ENCODE data around the gene FUBP1.
"Not testable (repeated sequence)": the region's sequence is repeated elsewhere in the genome, so short reads cannot be mapped to it uniquely, and the experiment has no call there.

Gene FUBP1

DNA sequence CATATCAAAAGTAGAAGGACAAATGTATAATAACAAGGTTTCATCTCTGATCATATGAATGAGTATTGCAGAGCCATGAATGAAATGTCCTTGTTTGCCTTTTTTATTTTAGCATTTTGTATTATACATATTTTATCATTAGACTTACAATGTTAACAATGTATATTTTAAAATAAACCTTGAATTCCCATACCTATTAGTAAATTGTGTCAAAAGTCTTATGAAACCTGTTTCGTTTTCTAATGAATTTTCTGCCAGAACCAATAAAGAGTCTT lies 26.5 kb upstream of the FUBP1 start:
- Histone ChIP-seq H3K27me3 (ENCODE audit: control insufficient read depth in 1 of 2, insufficient read depth in 2 of 2, low read length in 2 of 2) (no peaks in the 10 kb centered on the region), H3K4me3 (ENCODE audit: low read length in 2 of 2) (peak overlapping the region; percentile 79 to 87), H3K9ac (ENCODE audit: low read length in 2 of 2) (peak overlapping the region; percentile 91 to 98), H3K27ac (ENCODE audit: low read length) (peak overlapping the region; percentile 82), H3K9me3 (ENCODE audit: control insufficient read depth in 2 of 2, low read length in 2 of 2) (no peaks in the 10 kb centered on the region), H3K4me1 (ENCODE audit: control insufficient read depth, insufficient read depth, low read length) (no peaks in the 10 kb centered on the region), H3K36me3 (ENCODE audit: control insufficient read depth in 2 of 2, insufficient read depth in 2 of 2, low read length in 2 of 2) (no peaks in the 10 kb centered on the region)

DNA sequence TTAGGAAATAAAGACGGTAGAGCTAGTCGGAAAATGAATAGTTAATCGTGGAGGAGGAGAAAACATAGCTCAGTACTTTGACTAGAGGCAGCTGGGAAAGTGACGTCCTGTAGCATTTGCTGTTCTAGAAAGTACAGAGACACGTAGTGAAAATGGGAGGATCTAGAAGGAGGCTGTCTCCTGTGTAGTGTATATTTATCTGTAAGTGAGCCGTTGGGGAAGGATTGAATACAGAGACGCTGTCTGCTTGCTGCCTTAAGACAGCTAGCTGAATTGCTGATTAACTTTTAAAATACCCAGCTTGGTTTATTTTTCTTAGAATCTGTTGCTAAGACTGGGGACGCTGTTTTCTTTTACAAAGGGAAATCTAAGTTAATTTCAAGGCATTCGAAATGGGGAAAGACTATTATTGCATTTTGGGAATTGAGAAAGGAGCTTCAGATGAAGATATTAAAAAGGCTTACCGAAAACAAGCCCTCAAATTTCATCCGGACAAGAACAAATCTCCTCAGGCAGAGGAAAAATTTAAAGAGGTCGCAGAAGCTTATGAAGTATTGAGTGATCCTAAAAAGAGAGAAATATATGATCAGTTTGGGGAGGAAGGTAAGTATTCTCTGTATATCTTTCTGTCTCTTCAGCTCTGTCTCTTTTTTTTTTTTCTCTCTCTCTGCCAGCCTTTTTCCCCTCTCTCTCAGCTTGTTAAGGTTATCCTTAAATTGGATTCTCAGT lies 26.0 kb upstream of the FUBP1 start, which contains the start of gene DNAJB4:
TSS of gene DNAJB4 (plus strand) at position 221 of the 729 bp plus-strand sequence. CDS start at position 393, 172 bp downstream.
- H3K36me3 ChIP-seq (ENCODE audit: control insufficient read depth in 2 of 2, insufficient read depth in 2 of 2, low read length in 2 of 2) = no peaks in the 10 kb centered on the region
- no peaks in the 10 kb centered on the region for H3K9me3 ChIP-seq (ENCODE audit: control insufficient read depth in 2 of 2, low read length in 2 of 2)
- H3K4me3 ChIP-seq (ENCODE audit: low read length in 2 of 2) = peak within 1 kb of the TSS; percentile 79 to 87
- no peaks in the 10 kb centered on the region for H3K4me1 ChIP-seq (ENCODE audit: control insufficient read depth, insufficient read depth, low read length)
- no peaks in the 10 kb centered on the region for H3K27me3 ChIP-seq (ENCODE audit: control insufficient read depth in 1 of 2, insufficient read depth in 2 of 2, low read length in 2 of 2)
- H3K9ac ChIP-seq (ENCODE audit: low read length in 2 of 2) = peak within 1 kb of the TSS; percentile 91 to 98
- H3K27ac ChIP-seq (ENCODE audit: low read length) = peak within 1 kb of the TSS; percentile 82

DNA sequence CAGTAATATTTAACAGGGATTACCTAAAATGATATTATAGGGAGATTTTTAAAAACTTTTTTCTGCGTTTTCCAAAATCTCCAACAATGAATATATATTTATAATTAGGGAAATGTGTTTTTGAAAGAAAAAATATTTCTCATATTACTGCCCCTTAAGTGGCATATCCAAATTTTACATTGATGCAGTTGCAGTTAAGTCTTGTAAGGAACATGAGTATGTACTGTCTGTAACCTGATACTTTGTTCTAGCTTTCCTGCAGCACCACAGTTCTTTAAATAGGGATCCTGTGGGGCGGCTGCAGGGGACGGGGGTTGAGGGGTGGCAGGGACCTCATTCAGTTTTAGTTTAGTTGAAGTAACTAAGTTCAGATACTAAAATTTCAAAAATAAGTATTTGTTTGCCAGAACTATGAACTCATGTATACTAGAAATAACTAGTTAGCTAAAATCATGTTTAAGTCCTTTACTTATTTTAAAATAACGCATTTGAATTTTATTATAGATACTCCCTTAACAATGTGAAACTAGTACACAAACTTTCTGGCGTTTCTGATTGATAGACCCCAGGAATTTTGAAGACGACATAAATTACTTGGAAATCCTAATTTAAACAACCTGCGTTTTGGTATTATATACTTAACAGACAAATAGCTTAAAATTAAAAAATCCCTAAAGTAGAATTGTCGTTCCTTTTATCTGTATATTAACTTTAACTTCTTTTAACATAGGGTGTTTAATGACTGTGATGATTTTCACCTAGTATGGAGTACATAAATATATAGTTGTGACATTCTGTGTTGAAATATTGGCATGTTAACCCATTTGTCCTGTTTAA lies 25.2 kb upstream of the FUBP1 start:
- H3K4me1 ChIP-seq (ENCODE audit: control insufficient read depth, insufficient read depth, low read length) = no peaks in the 10 kb centered on the region
- H3K27me3 ChIP-seq (ENCODE audit: control insufficient read depth in 1 of 2, insufficient read depth in 2 of 2, low read length in 2 of 2) = no peaks in the 10 kb centered on the region
- H3K4me3 ChIP-seq (ENCODE audit: low read length in 2 of 2) = peak overlapping the region; percentile 79 to 87
- peak overlapping the region; percentile 82 for H3K27ac ChIP-seq (ENCODE audit: low read length)
- no peaks in the 10 kb centered on the region for H3K9me3 ChIP-seq (ENCODE audit: control insufficient read depth in 2 of 2, low read length in 2 of 2)
- H3K9ac ChIP-seq (ENCODE audit: low read length in 2 of 2) = peak overlapping the region; percentile 91 to 98
- H3K36me3 ChIP-seq (ENCODE audit: control insufficient read depth in 2 of 2, insufficient read depth in 2 of 2, low read length in 2 of 2) = no peaks in the 10 kb centered on the region

DNA sequence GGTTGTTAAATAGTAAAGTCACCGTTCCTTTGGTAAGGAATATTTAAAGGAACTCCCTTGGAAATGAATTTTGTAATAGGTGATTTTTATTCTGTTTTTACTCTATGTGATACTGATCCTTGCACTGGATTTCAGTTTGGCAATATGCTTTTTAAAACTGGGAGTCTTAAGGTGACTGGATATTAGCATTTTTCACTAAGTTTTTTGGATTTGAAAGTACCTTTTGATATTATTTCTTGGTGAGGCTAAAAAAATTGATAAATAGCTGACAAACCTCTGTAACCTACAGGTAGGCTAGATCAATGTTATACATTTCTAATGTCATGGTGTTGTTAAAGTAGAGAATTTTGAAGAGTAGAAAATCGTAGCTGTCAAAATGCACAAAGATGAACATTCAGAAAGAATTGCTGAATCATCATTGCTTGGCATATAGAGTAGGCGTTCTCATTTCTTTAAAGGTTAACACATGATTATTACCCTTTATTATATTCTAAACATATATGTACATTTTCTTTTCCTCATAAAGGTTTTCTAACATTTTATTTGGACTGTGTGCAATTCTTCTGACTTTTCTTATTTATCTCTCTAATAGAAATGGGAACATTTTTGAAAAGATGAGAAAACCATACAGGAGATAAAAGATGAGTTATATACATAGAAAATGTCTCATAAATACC lies 24.3 kb upstream of the FUBP1 start:
- Histone ChIP-seq H3K4me3 (ENCODE audit: low read length in 2 of 2) (no peak overlapping the region), H3K36me3 (ENCODE audit: control insufficient read depth in 2 of 2, insufficient read depth in 2 of 2, low read length in 2 of 2) (no peaks in the 10 kb centered on the region), H3K9ac (ENCODE audit: low read length in 2 of 2) (no peak overlapping the region), H3K9me3 (ENCODE audit: control insufficient read depth in 2 of 2, low read length in 2 of 2) (no peaks in the 10 kb centered on the region), H3K4me1 (ENCODE audit: control insufficient read depth, insufficient read depth, low read length) (no peaks in the 10 kb centered on the region), H3K27me3 (ENCODE audit: control insufficient read depth in 1 of 2, insufficient read depth in 2 of 2, low read length in 2 of 2) (no peaks in the 10 kb centered on the region), H3K27ac (ENCODE audit: low read length) (peak overlapping the region; percentile 12)

DNA sequence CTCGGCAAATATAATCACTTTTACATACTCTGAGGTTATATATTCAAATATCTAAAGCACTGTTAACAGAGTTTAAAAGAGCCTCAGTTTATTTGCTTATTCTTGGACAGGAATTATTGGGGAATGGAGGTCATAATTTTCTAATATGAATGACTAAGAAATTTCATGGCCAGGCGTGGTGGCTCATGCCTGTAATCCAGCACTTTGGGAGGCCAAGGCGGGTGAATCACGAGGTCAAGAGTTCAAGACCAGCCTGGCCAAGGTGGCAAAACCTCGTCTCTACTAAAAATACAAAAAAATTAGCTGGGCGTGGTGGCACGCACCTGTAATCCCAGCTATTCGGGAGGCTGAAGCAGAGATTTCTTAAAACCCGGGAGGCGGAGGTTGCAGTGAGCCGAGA lies 21.7 kb upstream of the FUBP1 start:
- not testable (repeated sequence) for H3K9me3 ChIP-seq (ENCODE audit: control insufficient read depth in 2 of 2, low read length in 2 of 2); H3K27ac ChIP-seq (ENCODE audit: low read length); H3K36me3 ChIP-seq (ENCODE audit: control insufficient read depth in 2 of 2, insufficient read depth in 2 of 2, low read length in 2 of 2); H3K4me3 ChIP-seq (ENCODE audit: low read length in 2 of 2); H3K4me1 ChIP-seq (ENCODE audit: control insufficient read depth, insufficient read depth, low read length); H3K27me3 ChIP-seq (ENCODE audit: control insufficient read depth in 1 of 2, insufficient read depth in 2 of 2, low read length in 2 of 2); H3K9ac ChIP-seq (ENCODE audit: low read length in 2 of 2)

DNA sequence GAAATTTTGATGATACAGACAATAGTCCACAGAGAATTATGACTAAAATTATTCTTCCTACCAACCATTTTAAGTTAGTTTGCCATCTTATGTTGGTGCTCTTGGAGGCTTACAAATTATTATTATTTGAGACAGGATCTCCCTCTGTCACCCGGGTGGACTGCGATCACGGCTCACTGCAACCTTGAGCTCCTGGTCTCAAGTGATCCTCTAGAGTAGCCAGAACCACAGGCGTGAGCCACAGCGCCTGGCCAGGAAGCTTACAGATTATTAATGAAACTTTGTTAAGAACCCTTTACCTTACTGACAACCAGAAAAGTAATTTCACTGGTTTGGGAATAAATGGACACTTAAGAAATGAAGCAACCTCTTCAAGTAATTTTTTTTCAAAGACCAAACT lies 17.9 kb upstream of the FUBP1 start:
- no peaks in the 10 kb centered on the region for H3K4me1 ChIP-seq (ENCODE audit: control insufficient read depth, insufficient read depth, low read length)
- H3K4me3 ChIP-seq (ENCODE audit: low read length in 2 of 2) = no peak overlapping the region
- no peak overlapping the region for H3K27ac ChIP-seq (ENCODE audit: low read length)
- no peaks in the 10 kb centered on the region for H3K27me3 ChIP-seq (ENCODE audit: control insufficient read depth in 1 of 2, insufficient read depth in 2 of 2, low read length in 2 of 2)
- H3K36me3 ChIP-seq (ENCODE audit: control insufficient read depth in 2 of 2, insufficient read depth in 2 of 2, low read length in 2 of 2) = peaks cover 0 to 2% of the 10 kb centered on the region in 2 donors
- H3K9me3 ChIP-seq (ENCODE audit: control insufficient read depth in 2 of 2, low read length in 2 of 2) = no peaks in the 10 kb centered on the region
- no peak overlapping the region for H3K9ac ChIP-seq (ENCODE audit: low read length in 2 of 2)

DNA sequence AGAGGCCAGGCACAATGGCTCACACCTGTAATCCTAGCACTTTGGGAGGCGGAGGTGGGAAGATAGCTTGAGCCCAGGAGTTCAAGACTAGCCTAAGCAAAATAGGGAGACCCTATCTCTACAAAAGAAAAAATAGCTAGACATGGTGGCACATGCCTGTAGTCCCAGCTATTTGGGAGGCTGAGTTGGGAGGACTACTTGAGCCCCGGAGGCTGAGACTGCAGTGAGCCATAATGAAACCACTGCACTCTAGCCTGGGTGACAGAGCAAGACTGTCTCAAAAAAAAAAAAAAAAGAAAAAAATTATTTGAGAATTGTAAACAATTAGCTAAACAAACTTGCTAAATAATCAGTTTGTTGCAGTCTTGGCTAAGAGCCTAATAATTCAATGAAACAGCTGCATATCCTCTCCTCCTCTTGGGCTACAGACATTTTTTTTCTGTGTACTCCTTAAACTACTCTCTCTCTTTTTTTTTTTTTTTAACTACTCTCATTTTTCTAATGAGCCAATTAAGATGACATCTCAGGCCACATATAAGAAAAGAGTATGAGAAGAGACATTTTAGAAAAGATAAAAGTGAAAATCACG lies 15.3 kb upstream of the FUBP1 start:
- Histone ChIP-seq H3K27me3 (ENCODE audit: control insufficient read depth in 1 of 2, insufficient read depth in 2 of 2, low read length in 2 of 2) (no peaks in the 10 kb centered on the region), H3K4me3 (ENCODE audit: low read length in 2 of 2) (no peak overlapping the region), H3K27ac (ENCODE audit: low read length) (no peak overlapping the region), H3K36me3 (ENCODE audit: control insufficient read depth in 2 of 2, insufficient read depth in 2 of 2, low read length in 2 of 2) (peaks cover 0 to 2% of the 10 kb centered on the region in 2 donors), H3K9ac (ENCODE audit: low read length in 2 of 2) (no peak overlapping the region), H3K9me3 (ENCODE audit: control insufficient read depth in 2 of 2, low read length in 2 of 2) (no peaks in the 10 kb centered on the region), H3K4me1 (ENCODE audit: control insufficient read depth, insufficient read depth, low read length) (no peaks in the 10 kb centered on the region)

DNA sequence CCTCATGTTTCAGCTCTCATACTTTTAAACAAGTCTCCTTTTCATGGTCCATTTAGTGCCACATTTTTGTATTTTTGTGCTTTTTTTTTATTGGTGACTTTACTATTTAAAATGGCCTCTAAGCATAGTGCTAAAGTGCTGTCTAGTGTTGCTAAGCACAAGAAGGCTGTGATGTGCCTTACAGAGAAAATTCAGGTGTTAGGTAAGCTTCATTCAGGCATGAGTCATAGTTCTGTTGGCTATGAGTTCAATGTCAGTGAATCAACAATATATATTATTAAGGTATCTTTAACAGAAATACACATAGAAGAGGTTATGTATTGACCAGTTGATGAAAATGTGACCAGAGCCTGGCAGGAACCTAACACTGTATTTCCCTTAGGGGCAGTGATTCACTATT lies 12.8 kb upstream of the FUBP1 start:
- H3K36me3 ChIP-seq (ENCODE audit: control insufficient read depth in 2 of 2, insufficient read depth in 2 of 2, low read length in 2 of 2) = peaks cover 0 to 2% of the 10 kb centered on the region in 2 donors
- H3K9me3 ChIP-seq (ENCODE audit: control insufficient read depth in 2 of 2, low read length in 2 of 2) = no peaks in the 10 kb centered on the region
- H3K27me3 ChIP-seq (ENCODE audit: control insufficient read depth in 1 of 2, insufficient read depth in 2 of 2, low read length in 2 of 2) = no peaks in the 10 kb centered on the region
- H3K4me3 ChIP-seq (ENCODE audit: low read length in 2 of 2) = no peak overlapping the region
- no peak overlapping the region for H3K9ac ChIP-seq (ENCODE audit: low read length in 2 of 2)
- H3K4me1 ChIP-seq (ENCODE audit: control insufficient read depth, insufficient read depth, low read length) = no peaks in the 10 kb centered on the region
- no peak overlapping the region for H3K27ac ChIP-seq (ENCODE audit: low read length)

DNA sequence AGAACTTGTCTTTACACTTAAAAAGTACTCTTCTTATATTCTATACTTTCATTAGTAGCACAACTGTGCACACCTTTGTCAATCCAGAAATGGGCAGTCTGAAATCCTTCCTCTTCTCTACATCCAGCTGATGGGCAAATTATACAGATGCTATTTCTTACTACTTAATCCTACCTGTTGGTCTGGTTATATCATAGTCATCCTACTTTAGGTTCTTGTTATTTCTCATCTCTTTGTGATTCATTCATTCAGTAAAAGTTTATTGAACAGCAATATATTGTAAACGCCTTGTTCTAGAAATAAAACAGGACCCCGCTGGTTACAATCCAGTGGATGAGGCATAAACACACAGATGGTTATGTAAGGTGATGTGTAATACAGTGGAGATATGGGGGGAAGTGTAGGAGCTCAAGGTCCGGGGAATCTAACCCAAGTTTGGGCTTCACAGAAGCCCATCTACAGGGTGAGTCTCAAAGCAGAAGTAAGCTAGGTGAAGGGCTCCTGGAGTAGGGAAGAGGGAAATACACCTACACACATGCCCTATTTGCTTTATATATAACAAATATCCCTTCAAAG lies 11.8 kb upstream of the FUBP1 start:
- Histone ChIP-seq H3K36me3 (ENCODE audit: control insufficient read depth in 2 of 2, insufficient read depth in 2 of 2, low read length in 2 of 2) (peaks cover 0 to 2% of the 10 kb centered on the region in 2 donors), H3K9ac (ENCODE audit: low read length in 2 of 2) (no peak overlapping the region), H3K4me1 (ENCODE audit: control insufficient read depth, insufficient read depth, low read length) (no peaks in the 10 kb centered on the region), H3K4me3 (ENCODE audit: low read length in 2 of 2) (no peak overlapping the region), H3K9me3 (ENCODE audit: control insufficient read depth in 2 of 2, low read length in 2 of 2) (no peaks in the 10 kb centered on the region), H3K27me3 (ENCODE audit: control insufficient read depth in 1 of 2, insufficient read depth in 2 of 2, low read length in 2 of 2) (no peaks in the 10 kb centered on the region), H3K27ac (ENCODE audit: low read length) (no peak overlapping the region)

DNA sequence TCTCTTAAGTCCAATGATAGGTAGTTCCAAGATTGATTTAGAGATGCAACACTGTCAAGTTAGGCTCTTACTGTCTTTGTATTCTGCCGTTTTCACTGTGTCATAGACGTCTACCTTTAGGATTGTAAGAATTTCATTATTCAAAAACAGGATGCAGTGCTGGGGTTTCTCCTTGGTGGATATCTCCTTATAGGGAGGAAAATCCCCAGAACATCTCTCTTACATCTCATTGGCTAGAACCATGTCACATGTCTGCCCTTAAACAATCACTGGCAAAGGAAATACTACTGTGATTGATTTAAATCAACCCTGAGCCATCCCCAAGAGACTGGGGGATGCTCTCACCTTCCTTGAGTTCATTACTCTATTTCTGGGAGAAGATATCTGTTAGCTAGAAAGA lies 10.9 kb upstream of the FUBP1 start:
- Histone ChIP-seq H3K9ac (ENCODE audit: low read length in 2 of 2) (no peak overlapping the region), H3K4me1 (ENCODE audit: control insufficient read depth, insufficient read depth, low read length) (no peaks in the 10 kb centered on the region), H3K9me3 (ENCODE audit: control insufficient read depth in 2 of 2, low read length in 2 of 2) (no peaks in the 10 kb centered on the region), H3K36me3 (ENCODE audit: control insufficient read depth in 2 of 2, insufficient read depth in 2 of 2, low read length in 2 of 2) (peaks cover 0 to 2% of the 10 kb centered on the region in 2 donors), H3K27me3 (ENCODE audit: control insufficient read depth in 1 of 2, insufficient read depth in 2 of 2, low read length in 2 of 2) (no peaks in the 10 kb centered on the region), H3K27ac (ENCODE audit: low read length) (no peak overlapping the region), H3K4me3 (ENCODE audit: low read length in 2 of 2) (no peak overlapping the region)
